Neural cell (in vitro differentiated cells): ENCODE data around the gene NKD1. TPM values are rescaled to one million over a fixed set of nuclear protein-coding genes. Genes with fewer than 3 reads are reported as not detected.

Experiments
- H2AFZ ChIP-seq: fragments of 200-600, 300-800 bp; sonication (generic), shearing (Covaris generic); 2 replicates; pipeline ENCODE4 v1.6.0; 2014; ENCODE audit warnings: low read depth, mild to moderate bottlenecking, antibody characterized with exemption, low read length, moderate library complexity
- H3F3A ChIP-seq: fragments of 200-600 bp; shearing (Covaris generic); 2 replicates; pipeline ENCODE4 v1.6.1; 2016; ENCODE audit warnings: mild to moderate bottlenecking, moderate library complexity, mixed read lengths, antibody characterized with exemption, low read length; ENCODE audit not compliant: insufficient read depth, poor library complexity, severe bottlenecking
- H3K27ac ChIP-seq: fragments of 200-600, 300-800 bp; sonication (generic), shearing (Covaris generic); 2 replicates; pipeline ENCODE4 v1.5.1; 2014; ENCODE audit warnings: mild to moderate bottlenecking, low read length, moderate library complexity
- H3K27me3 ChIP-seq: fragments of 300-800, 200-600 bp; sonication (generic), shearing (Covaris generic); 2 replicates; pipeline ENCODE4 v1.6.0; 2014; ENCODE audit warnings: mild to moderate bottlenecking, low read depth, low read length, moderate library complexity; ENCODE audit not compliant: insufficient read depth
- H3K36me3 ChIP-seq: fragments of 300-800, 200-600 bp; sonication (generic), shearing (Covaris generic); 2 replicates; pipeline ENCODE4 v1.5.1; 2014; ENCODE audit warnings: mild to moderate bottlenecking, antibody characterized with exemption, low read length, moderate library complexity; ENCODE audit not compliant: insufficient read depth
- H3K4me2 ChIP-seq: fragments of 300-800, 200-600 bp; sonication (generic), shearing (Covaris generic); 2 replicates; pipeline ENCODE4 v1.6.0; 2014; ENCODE audit warnings: mild to moderate bottlenecking, low read length
- H3K4me3 ChIP-seq: fragments of 300-800, 200-600 bp; sonication (generic), shearing (Covaris generic); 2 replicates; pipeline ENCODE4 v1.5.1; 2014; ENCODE audit warnings: mild to moderate bottlenecking, low read length, moderate library complexity
- H3K79me2 ChIP-seq: fragments of 200-600 bp; shearing (Covaris generic); replicated peaks from 2 replicates; pipeline ENCODE4 v1.6.0; 2014; ENCODE audit warnings: mild to moderate bottlenecking, low read length, moderate library complexity; ENCODE audit not compliant: insufficient read depth
- H3K9ac ChIP-seq: fragments of 300-800, 200-600 bp; sonication (generic), shearing (Covaris generic); 2 replicates; pipeline ENCODE4 v1.6.1; 2016; ENCODE audit warnings: mild to moderate bottlenecking, low read length, mixed read lengths
- H3K9me2 ChIP-seq: fragments of 200-600 bp; shearing (Covaris generic); 2 replicates; pipeline ENCODE4 v1.6.1; 2016; ENCODE audit warnings: mild to moderate bottlenecking, low read length, mixed read lengths; ENCODE audit not compliant: insufficient read depth
- H3K9me3 ChIP-seq: fragments of 200-600, 300-800 bp; sonication (generic), shearing (Covaris generic); 2 replicates; pipeline ENCODE4 v1.6.1; 2016; ENCODE audit warnings: mild to moderate bottlenecking, mixed run types, low read length, moderate library complexity, mixed read lengths
- H4K20me1 ChIP-seq: fragments of 200-600 bp; shearing (Covaris generic); 2 replicates; pipeline ENCODE4 v1.6.1; 2016; ENCODE audit warnings: mild to moderate bottlenecking, mixed run types; ENCODE audit not compliant: insufficient read depth
- EP300 ChIP-seq: fragments of 450-650 bp; conservative IDR thresholded peaks from 2 replicates; pipeline ENCODE4 v1.6.1; 2014; ENCODE audit warnings: antibody characterized with exemption, mild to moderate bottlenecking, moderate library complexity; ENCODE audit not compliant: poor library complexity, severe bottlenecking
- EZH2 ChIP-seq: fragments of 200-600, 300-800 bp; shearing (Covaris generic), sonication (generic); IDR thresholded peaks from 2 replicates; pipeline ENCODE4 v1.6.1; 2014; ENCODE audit warnings: antibody characterized with exemption, low read length, borderline replicate concordance, mild to moderate bottlenecking; ENCODE audit not compliant: insufficient read depth, poor library complexity, severe bottlenecking
- MXI1 ChIP-seq: fragments of 450-650 bp; conservative IDR thresholded peaks from 2 replicates; pipeline ENCODE4 v1.6.1; 2014; ENCODE audit warnings: antibody characterized with exemption, mild to moderate bottlenecking; ENCODE audit not compliant: poor library complexity, severe bottlenecking
- POLR2AphosphoS5 ChIP-seq: IDR thresholded peaks from 2 replicates; pipeline ENCODE4 v1.6.1; 2012
- RAD21 ChIP-seq: fragments of 450-650 bp; conservative IDR thresholded peaks from 2 replicates; pipeline ENCODE4 v1.6.1; 2014; ENCODE audit warnings: antibody characterized with exemption, mild to moderate bottlenecking, moderate library complexity
- SMC3 ChIP-seq: fragments of 450-650 bp; conservative IDR thresholded peaks from 2 replicates; pipeline ENCODE4 v1.6.1; 2014; ENCODE audit warnings: antibody characterized with exemption, mild to moderate bottlenecking, moderate library complexity; ENCODE audit not compliant: poor library complexity
- TAF1 ChIP-seq: IDR thresholded peaks from 2 replicates; pipeline ENCODE4 v1.6.1; 2012; ENCODE audit warnings: low read depth
- polyA plus RNA-seq: library from polyadenylated mRNA; depleted of rRNA; stranded (reverse); fragments of >200 nt; gene quantifications from 2 replicates; pipeline ENCODE4 v1.2.3, GENCODE V29; 2014
- TF ChIP-seq, protein P1 (sequence below): fragments of 450-650 bp; IDR thresholded peaks from 2 replicates; pipeline ENCODE4 v1.5.1; 2014; ENCODE audit warnings: antibody characterized with exemption, mild to moderate bottlenecking, moderate library complexity; ENCODE audit not compliant: poor library complexity, severe bottlenecking
- TF ChIP-seq, protein P2 (sequence below): IDR thresholded peaks from 2 replicates; pipeline ENCODE4 v1.6.1; 2012; ENCODE audit warnings: borderline replicate concordance

Gene NKD1
- polyA plus RNA-seq, 1 donor from 2014 or later: 1.1 TPM

DNA sequence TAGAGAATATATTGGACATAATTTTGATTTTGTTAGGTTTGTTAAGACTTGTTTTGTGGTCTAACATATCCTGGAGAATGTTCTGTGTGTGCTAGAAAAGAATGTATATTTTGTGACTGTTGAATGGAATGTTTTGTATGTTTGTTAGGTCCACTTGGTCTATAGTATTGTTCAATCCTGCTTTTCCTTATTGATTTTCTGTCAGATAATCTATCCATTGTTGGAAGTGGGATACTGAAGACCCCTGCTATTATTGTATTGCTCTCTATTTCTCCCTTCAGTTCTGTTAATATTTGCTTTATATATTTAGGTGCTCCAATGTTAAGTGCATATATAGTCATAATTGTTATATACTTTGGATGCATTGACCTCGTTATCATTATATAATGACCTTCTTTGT is 33.0 kb upstream of the NKD1 start:
- no peak overlapping the region for H3K9ac ChIP-seq

DNA sequence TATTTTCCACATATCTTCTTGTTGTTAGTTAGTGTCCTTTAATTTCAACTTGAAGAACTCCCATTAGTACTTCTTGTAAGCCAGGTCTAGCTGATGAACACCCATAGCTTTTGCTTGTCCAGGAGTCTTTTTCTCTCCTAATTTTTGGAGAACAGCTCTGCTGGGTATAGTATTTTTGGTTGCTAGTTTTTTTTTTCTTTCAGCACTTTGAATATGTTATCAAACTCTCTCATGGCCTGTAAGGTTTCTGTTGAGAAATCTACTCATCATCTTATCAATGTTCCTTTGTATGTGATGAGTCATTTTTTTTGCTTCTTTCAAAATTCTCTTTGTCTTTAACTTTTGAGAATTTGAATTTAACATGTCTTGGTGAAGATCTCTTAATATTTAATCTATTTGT is 31.8 kb upstream of the NKD1 start:
- no peak overlapping the region for H3K27ac ChIP-seq
- peaks cover 7% of the 10 kb centered on the region for H3K9me3 ChIP-seq
- H4K20me1 ChIP-seq: no peaks in the 10 kb centered on the region
- no peak overlapping the region for H3K4me3 ChIP-seq
- H3K27me3 ChIP-seq: no peaks in the 10 kb centered on the region
- H3K36me3 ChIP-seq: no peaks in the 10 kb centered on the region
- TF ChIP-seq EP300: no peak
- TF ChIP-seq, protein P1, sequence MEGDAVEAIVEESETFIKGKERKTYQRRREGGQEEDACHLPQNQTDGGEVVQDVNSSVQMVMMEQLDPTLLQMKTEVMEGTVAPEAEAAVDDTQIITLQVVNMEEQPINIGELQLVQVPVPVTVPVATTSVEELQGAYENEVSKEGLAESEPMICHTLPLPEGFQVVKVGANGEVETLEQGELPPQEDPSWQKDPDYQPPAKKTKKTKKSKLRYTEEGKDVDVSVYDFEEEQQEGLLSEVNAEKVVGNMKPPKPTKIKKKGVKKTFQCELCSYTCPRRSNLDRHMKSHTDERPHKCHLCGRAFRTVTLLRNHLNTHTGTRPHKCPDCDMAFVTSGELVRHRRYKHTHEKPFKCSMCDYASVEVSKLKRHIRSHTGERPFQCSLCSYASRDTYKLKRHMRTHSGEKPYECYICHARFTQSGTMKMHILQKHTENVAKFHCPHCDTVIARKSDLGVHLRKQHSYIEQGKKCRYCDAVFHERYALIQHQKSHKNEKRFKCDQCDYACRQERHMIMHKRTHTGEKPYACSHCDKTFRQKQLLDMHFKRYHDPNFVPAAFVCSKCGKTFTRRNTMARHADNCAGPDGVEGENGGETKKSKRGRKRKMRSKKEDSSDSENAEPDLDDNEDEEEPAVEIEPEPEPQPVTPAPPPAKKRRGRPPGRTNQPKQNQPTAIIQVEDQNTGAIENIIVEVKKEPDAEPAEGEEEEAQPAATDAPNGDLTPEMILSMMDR: no peak
- TF ChIP-seq RAD21: no peak
- no peak for TF ChIP-seq MXI1
- TF ChIP-seq TAF1: no peak
- TF ChIP-seq SMC3: no peak
- TF ChIP-seq, protein P2, sequence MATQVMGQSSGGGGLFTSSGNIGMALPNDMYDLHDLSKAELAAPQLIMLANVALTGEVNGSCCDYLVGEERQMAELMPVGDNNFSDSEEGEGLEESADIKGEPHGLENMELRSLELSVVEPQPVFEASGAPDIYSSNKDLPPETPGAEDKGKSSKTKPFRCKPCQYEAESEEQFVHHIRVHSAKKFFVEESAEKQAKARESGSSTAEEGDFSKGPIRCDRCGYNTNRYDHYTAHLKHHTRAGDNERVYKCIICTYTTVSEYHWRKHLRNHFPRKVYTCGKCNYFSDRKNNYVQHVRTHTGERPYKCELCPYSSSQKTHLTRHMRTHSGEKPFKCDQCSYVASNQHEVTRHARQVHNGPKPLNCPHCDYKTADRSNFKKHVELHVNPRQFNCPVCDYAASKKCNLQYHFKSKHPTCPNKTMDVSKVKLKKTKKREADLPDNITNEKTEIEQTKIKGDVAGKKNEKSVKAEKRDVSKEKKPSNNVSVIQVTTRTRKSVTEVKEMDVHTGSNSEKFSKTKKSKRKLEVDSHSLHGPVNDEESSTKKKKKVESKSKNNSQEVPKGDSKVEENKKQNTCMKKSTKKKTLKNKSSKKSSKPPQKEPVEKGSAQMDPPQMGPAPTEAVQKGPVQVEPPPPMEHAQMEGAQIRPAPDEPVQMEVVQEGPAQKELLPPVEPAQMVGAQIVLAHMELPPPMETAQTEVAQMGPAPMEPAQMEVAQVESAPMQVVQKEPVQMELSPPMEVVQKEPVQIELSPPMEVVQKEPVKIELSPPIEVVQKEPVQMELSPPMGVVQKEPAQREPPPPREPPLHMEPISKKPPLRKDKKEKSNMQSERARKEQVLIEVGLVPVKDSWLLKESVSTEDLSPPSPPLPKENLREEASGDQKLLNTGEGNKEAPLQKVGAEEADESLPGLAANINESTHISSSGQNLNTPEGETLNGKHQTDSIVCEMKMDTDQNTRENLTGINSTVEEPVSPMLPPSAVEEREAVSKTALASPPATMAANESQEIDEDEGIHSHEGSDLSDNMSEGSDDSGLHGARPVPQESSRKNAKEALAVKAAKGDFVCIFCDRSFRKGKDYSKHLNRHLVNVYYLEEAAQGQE: no peak
- no peak for TF ChIP-seq EZH2
- no peak for TF ChIP-seq POLR2AphosphoS5
- H2AFZ ChIP-seq: no peak overlapping the region
- no peak overlapping the region for H3K4me2 ChIP-seq
- no peaks in the 10 kb centered on the region for H3K79me2 ChIP-seq
- no peak overlapping the region for H3K9ac ChIP-seq
- no peaks in the 10 kb centered on the region for H3F3A ChIP-seq
- H3K9me2 ChIP-seq: no peaks in the 10 kb centered on the region

More for the DNA sequence above, 33.0 kb upstream of the NKD1 start:
- Histone ChIP-seq H3K79me2 (no peaks in the 10 kb centered on the region), H2AFZ (no peak overlapping the region), H3K4me3 (no peak overlapping the region), H4K20me1 (no peaks in the 10 kb centered on the region), H3K27me3 (no peaks in the 10 kb centered on the region), H3K9me2 (no peaks in the 10 kb centered on the region), H3K4me2 (no peak overlapping the region), H3F3A (no peaks in the 10 kb centered on the region), H3K36me3 (no peaks in the 10 kb centered on the region), H3K9me3 (peaks cover 7% of the 10 kb centered on the region), H3K27ac (no peak overlapping the region)
- TF ChIP-seq SMC3 (no peak), RAD21 (no peak), POLR2AphosphoS5 (no peak), MXI1 (no peak), EZH2 (no peak), TAF1 (no peak), EP300 (no peak)
- TF ChIP-seq, protein P2: no peak
- TF ChIP-seq, protein P1: no peak
